GM12873 (cell line): ENCODE results near the gene EYA2.

Experiments
- TF ChIP-seq, protein P1 (sequence below): IDR thresholded peaks from 2 replicates; pipeline ENCODE4 v1.5.1; 2012; ENCODE audit warnings: low read depth, mild to moderate bottlenecking, moderate library complexity, low read length, control low read depth; ENCODE audit not compliant: insufficient read depth; ENCODE audit errors: missing control alignments

The EYA2 gene

DNA sequence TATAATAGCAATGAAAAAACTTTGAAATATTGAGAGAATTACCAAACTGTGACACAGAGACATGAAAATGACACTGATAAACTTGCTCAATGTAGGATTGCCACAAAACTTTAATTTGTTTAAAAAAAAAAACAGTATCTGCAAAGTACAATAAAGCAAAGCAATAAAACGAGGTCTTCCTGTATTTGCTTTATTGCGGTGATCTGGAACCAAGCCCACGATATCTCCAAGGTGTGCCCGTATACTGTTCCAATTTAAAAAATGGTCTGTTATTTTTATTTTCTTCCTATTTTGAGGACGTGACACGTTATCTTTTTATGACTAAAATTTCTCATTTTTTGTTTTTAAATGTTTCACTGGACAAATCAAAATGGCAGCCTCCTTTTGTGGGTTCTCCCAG lies 25.5 kb downstream of the EYA2 start:
- TF ChIP-seq, protein P1, sequence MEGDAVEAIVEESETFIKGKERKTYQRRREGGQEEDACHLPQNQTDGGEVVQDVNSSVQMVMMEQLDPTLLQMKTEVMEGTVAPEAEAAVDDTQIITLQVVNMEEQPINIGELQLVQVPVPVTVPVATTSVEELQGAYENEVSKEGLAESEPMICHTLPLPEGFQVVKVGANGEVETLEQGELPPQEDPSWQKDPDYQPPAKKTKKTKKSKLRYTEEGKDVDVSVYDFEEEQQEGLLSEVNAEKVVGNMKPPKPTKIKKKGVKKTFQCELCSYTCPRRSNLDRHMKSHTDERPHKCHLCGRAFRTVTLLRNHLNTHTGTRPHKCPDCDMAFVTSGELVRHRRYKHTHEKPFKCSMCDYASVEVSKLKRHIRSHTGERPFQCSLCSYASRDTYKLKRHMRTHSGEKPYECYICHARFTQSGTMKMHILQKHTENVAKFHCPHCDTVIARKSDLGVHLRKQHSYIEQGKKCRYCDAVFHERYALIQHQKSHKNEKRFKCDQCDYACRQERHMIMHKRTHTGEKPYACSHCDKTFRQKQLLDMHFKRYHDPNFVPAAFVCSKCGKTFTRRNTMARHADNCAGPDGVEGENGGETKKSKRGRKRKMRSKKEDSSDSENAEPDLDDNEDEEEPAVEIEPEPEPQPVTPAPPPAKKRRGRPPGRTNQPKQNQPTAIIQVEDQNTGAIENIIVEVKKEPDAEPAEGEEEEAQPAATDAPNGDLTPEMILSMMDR, result no peak

DNA sequence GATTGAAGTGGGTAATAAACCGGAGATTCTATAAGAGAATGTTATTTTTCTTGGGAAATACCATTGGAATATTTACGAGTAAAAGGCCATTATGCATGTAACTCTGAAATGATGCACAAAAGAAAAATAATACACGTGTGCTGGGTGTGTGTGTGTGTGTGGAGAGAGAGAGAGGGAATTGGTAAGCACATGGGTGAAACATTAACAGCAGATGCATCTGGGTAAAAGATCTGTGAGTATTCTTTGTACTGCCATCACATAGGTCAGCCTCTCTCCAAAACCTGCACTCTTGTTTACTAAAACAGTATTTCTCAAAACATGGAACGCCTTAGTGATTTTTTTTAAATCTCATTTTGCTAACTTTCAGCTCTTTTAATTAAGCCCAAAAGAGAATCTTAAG lies 28.9 kb downstream of the EYA2 start:
- TF ChIP-seq, protein P1, result no peak

- TF ChIP-seq, protein P1, result no peak
Measured at GRCh38 chr20:46928580-46929132, 34.0 kb downstream of the EYA2 start.

DNA sequence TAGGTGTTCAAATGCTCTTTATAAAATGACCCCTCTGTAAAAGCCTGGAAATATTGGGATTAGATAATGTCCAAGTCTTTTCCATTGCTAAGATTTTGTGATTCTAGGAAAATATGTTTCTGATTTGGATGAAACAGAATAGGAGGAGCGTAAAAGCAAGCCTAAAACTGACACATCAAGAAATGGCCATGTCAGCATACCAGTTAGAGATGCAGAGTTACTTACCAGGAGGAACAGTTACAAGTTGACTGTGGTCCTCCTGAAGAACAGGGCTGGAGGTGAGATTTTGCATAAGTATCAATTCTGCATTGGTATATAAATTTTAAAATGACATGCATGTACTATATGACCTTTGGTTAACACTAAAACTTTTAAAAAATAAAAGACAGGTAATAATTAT lies 35.3 kb downstream of the EYA2 start:
- TF ChIP-seq, protein P1, result no peak

DNA sequence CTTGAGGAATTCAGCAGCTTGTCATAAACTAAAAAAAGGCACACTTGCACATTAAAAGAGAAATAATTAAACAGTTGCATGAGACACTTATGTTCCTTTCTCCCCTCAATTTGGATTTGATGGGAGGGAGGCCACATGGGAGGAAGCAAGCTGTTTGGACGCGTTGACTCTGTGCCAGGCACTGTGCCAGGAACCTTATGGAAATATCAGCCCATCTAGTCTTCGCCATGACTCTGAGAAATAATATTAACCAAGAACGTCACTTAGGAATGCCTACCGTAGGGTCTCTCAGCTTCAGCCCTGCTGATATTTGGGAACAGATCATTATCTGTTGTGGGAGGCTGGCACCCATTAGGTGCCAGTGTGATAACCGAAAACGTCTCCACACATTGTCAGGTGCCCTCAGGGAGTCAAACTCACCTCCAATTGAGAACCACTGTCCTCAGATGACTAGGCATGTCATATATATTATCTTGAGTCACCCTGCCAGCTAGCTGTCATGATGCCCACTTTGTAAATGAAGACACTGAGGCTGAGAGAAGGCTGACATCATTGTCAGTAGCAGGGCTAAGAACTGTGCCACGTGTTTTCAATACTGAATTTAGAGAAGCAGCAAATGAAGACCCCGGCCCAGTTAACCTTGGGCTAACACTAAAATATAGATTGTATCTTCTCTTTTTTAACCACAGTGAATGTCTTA lies 36.1 kb downstream of the EYA2 start:
- TF ChIP-seq, protein P1, result no peak

DNA sequence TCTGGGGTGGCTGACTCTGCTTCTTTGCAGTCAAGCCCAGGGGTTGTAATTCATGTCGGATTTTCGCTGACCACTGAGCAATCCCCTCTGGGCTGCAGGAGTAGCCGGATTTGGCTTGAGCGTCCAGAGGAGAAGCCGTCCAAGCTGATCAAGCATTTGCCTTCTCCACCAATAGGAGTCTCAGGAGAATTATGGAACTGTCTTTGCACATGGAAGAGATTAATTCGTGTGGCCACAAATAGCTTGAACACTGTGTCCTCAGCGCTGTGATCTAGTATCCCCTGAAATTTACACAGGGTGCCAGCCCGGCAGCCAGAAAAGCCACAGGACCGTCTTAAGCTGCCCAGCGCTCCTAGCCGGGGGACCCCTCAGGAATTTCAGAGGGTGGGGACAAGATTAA lies 37.1 kb downstream of the EYA2 start:
- TF ChIP-seq, protein P1, result no peak

- TF ChIP-seq, protein P1, result no peak
Measured at GRCh38 chr20:46933150-46933549, 38.5 kb downstream of the EYA2 start.
